Mesendoderm (in vitro differentiated cells): ENCODE measurements around the gene YWHAG.
A peak's percentile ranks its signal among the peaks of the same experiment; 100 is the strongest.
"Not testable (repeated sequence)": the region's sequence is repeated elsewhere in the genome, so short reads cannot be mapped to it uniquely, and the experiment has no call there.

Experiments
- DNase-seq: peaks from one replicate; pipeline ENCODE4 v3.0.0; 2013
- H2AK5ac ChIP-seq: 2 replicates; pipeline ENCODE4 v1.6.1; 2013; ENCODE audit warnings: low read length, inconsistent platforms
- H2BK120ac ChIP-seq: 2 replicates; pipeline ENCODE4 v1.6.1; 2013; ENCODE audit warnings: low read depth, mild to moderate bottlenecking, low read length, moderate library complexity, mixed read lengths
- H2BK15ac ChIP-seq: replicated peaks from 2 replicates; pipeline ENCODE4 v1.6.1; 2013; ENCODE audit warnings: low read depth, mild to moderate bottlenecking, moderate library complexity
- H2BK5ac ChIP-seq: 2 replicates; pipeline ENCODE4 v1.6.1; 2013; ENCODE audit warnings: low read length, inconsistent platforms
- H3K18ac ChIP-seq: 2 replicates; pipeline ENCODE4 v1.6.1; 2013; ENCODE audit warnings: mild to moderate bottlenecking, low read length, mixed read lengths
- H3K23ac ChIP-seq: one replicate; pipeline ENCODE4 v1.6.1; 2013; ENCODE audit warnings: low read length
- H3K27ac ChIP-seq: 2 replicates; pipeline ENCODE4 v1.5.1; 2013; ENCODE audit warnings: low read depth, mild to moderate bottlenecking, inconsistent platforms, low read length, moderate library complexity
- H3K27me3 ChIP-seq: 2 replicates; pipeline ENCODE4 v1.6.1; 2013; ENCODE audit warnings: low read length, control low read depth, mild to moderate bottlenecking, inconsistent platforms; ENCODE audit not compliant: insufficient read depth, poor library complexity
- H3K36me3 ChIP-seq: 2 replicates; pipeline ENCODE4 v1.6.1; 2013; ENCODE audit warnings: low read length, inconsistent platforms; ENCODE audit not compliant: control insufficient read depth, insufficient read depth
- H3K4ac ChIP-seq: one replicate; pipeline ENCODE4 v1.6.1; 2013; ENCODE audit warnings: low read depth, mild to moderate bottlenecking, low read length, moderate library complexity
- H3K4me1 ChIP-seq: 2 replicates; pipeline ENCODE4 v1.6.1; 2013; ENCODE audit warnings: low read depth, low read length, inconsistent platforms; ENCODE audit not compliant: control insufficient read depth
- H3K4me2 ChIP-seq: 2 replicates; pipeline ENCODE4 v1.6.1; 2013; ENCODE audit warnings: low read length
- H3K4me3 ChIP-seq: 2 replicates; pipeline ENCODE4 v1.5.1; 2013; ENCODE audit warnings: mild to moderate bottlenecking, low read length
- H3K56ac ChIP-seq: one replicate; pipeline ENCODE4 v1.6.1; 2013; ENCODE audit warnings: low read length
- H3K79me1 ChIP-seq: 2 replicates; pipeline ENCODE4 v1.6.1; 2013; ENCODE audit warnings: low read length, inconsistent platforms
- H3K79me2 ChIP-seq: 2 replicates; pipeline ENCODE4 v1.6.1; 2013; ENCODE audit warnings: mild to moderate bottlenecking, low read length; ENCODE audit not compliant: control insufficient read depth, insufficient read depth
- H3K9ac ChIP-seq: 2 replicates; pipeline ENCODE4 v1.6.1; 2013; ENCODE audit warnings: low read length, inconsistent platforms
- H4K5ac ChIP-seq: one replicate; pipeline ENCODE4 v1.6.1; 2013; ENCODE audit warnings: low read length
- H4K8ac ChIP-seq: one replicate; pipeline ENCODE4 v1.6.1; 2013; ENCODE audit warnings: low read depth, mild to moderate bottlenecking, control low read depth, low read length, moderate library complexity
- WGBS: extraction: QIAGEN DNeasy Blood & Tissue Kit; methylation state at CpG from one replicate; pipeline ENCODE4 v1.1.7; 2013; ENCODE audit warnings: low lambda C conversion rate, missing lambda C conversion rate; ENCODE audit not compliant: insufficient coverage; ENCODE audit errors: extremely low coverage; 5-methylcytosine and 5-hydroxymethylcytosine counted together

YWHAG gene

GRCh38 chr7:76338298-76339084 lies 20.3 kb downstream of the YWHAG start:
- Histone ChIP-seq H3K79me1 (peaks cover 11% of the 10 kb centered on the region), H3K4me3 (no peak overlapping the region), H2BK15ac (no peak overlapping the region), H4K8ac (no peak overlapping the region), H3K9ac (no peak overlapping the region), H3K36me3 (peaks cover 7% of the 10 kb centered on the region), H3K4me1 (no peaks in the 10 kb centered on the region), H3K79me2 (peaks cover 89% of the 10 kb centered on the region), H3K56ac (no peak overlapping the region), H3K23ac (no peak overlapping the region), H4K5ac (no peak overlapping the region), H2AK5ac (no peak overlapping the region), H3K27me3 (no peaks in the 10 kb centered on the region), H3K27ac (no peak overlapping the region), H3K18ac (no peak overlapping the region), H3K4ac (no peak overlapping the region), H3K4me2 (no peak overlapping the region), H2BK5ac (no peak overlapping the region), H2BK120ac (no peak overlapping the region)
- WGBS, result no CpG with 5 or more reads among the region's 9 CpGs
- peak; percentile 68 for DNase-seq

- no peak overlapping the region for H3K27ac ChIP-seq
- H3K79me1 ChIP-seq, result peaks cover 8% of the 10 kb centered on the region
- no peak overlapping the region for H3K4me3 ChIP-seq
- no peaks in the 10 kb centered on the region for H3K4me1 ChIP-seq
- no peak overlapping the region for H2BK120ac ChIP-seq
- no peak overlapping the region for H3K18ac ChIP-seq
- H3K27me3 ChIP-seq, result no peaks in the 10 kb centered on the region
- no peak overlapping the region for H3K23ac ChIP-seq
- no peak overlapping the region for H3K56ac ChIP-seq
- no peak for DNase-seq
- no peak overlapping the region for H3K9ac ChIP-seq
- no peak overlapping the region for H2BK5ac ChIP-seq
- H3K4ac ChIP-seq, result no peak overlapping the region
- no peak overlapping the region for H2BK15ac ChIP-seq
- no CpG with 5 or more reads among the region's 6 CpGs for WGBS
- no peak overlapping the region for H2AK5ac ChIP-seq
- no peak overlapping the region for H4K8ac ChIP-seq
- peaks cover 90% of the 10 kb centered on the region for H3K79me2 ChIP-seq
- peaks cover 4% of the 10 kb centered on the region for H3K36me3 ChIP-seq
- no peak overlapping the region for H3K4me2 ChIP-seq
- H4K5ac ChIP-seq, result no peak overlapping the region
Observed at GRCh38 chr7:76337147-76337546, 21.6 kb downstream of the YWHAG start.

- Histone ChIP-seq H3K4ac (no peak overlapping the region), H3K4me2 (no peak overlapping the region), H3K27me3 (no peaks in the 10 kb centered on the region), H3K4me3 (no peak overlapping the region), H2AK5ac (no peak overlapping the region), H3K79me2 (peaks cover 89% of the 10 kb centered on the region), H3K56ac (no peak overlapping the region), H3K36me3 (peaks cover 4% of the 10 kb centered on the region), H3K4me1 (no peaks in the 10 kb centered on the region), H4K5ac (no peak overlapping the region), H2BK5ac (no peak overlapping the region), H4K8ac (no peak overlapping the region), H3K23ac (no peak overlapping the region), H2BK120ac (no peak overlapping the region), H3K9ac (no peak overlapping the region), H2BK15ac (no peak overlapping the region), H3K18ac (no peak overlapping the region), H3K27ac (no peak overlapping the region), H3K79me1 (peaks cover 10% of the 10 kb centered on the region)
- no peak for DNase-seq
Observed at GRCh38 chr7:76336094-76336493, 22.7 kb downstream of the YWHAG start.

- no CpG with 5 or more reads among the region's 2 CpGs for WGBS
- DNase-seq, result not testable (repeated sequence)
Observed at GRCh38 chr7:76335417-76335816, 23.4 kb downstream of the YWHAG start.

GRCh38 chr7:76334320-76334967 lies 24.3 kb downstream of the YWHAG start:
- WGBS, result no CpG with 5 or more reads among the region's 6 CpGs
- Histone ChIP-seq H3K36me3 (peaks cover 5% of the 10 kb centered on the region), H2AK5ac (no peak overlapping the region), H3K9ac (no peak overlapping the region), H4K8ac (no peak overlapping the region), H3K4me2 (no peak overlapping the region), H3K4me3 (no peak overlapping the region), H3K79me1 (peaks cover 15% of the 10 kb centered on the region), H2BK120ac (no peak overlapping the region), H3K23ac (no peak overlapping the region), H3K27me3 (no peaks in the 10 kb centered on the region), H3K4ac (no peak overlapping the region), H2BK5ac (no peak overlapping the region), H3K79me2 (peaks cover 88% of the 10 kb centered on the region), H3K18ac (no peak overlapping the region), H2BK15ac (no peak overlapping the region), H3K4me1 (no peaks in the 10 kb centered on the region), H3K56ac (no peak overlapping the region), H3K27ac (no peak overlapping the region), H4K5ac (no peak overlapping the region)
- DNase-seq, result no peak

More at GRCh38 chr7:76335417-76335816, 23.4 kb downstream of the YWHAG start:
- H3K18ac ChIP-seq, H3K4me3 ChIP-seq, H3K36me3 ChIP-seq, H3K4me2 ChIP-seq, H4K5ac ChIP-seq, H4K8ac ChIP-seq, H3K4me1 ChIP-seq, H2BK120ac ChIP-seq, H3K23ac ChIP-seq, H2BK5ac ChIP-seq, H3K56ac ChIP-seq, H2AK5ac ChIP-seq, H3K27me3 ChIP-seq, H3K27ac ChIP-seq, H3K4ac ChIP-seq, H3K9ac ChIP-seq, H2BK15ac ChIP-seq: not testable (repeated sequence)
- peaks cover 86% of the 10 kb centered on the region for H3K79me2 ChIP-seq
- H3K79me1 ChIP-seq, result peaks cover 11% of the 10 kb centered on the region
